ENCODE data around the gene COL27A1.

COL27A1 gene

GRCh38 chr9:114236391-114237138 lies 81.2 kb downstream of the COL27A1 start:
- TF ChIP-seq ZC3H10 (CRISPR knock-in tag; IDR thresholded peaks at IDR 0.05) (no peak), ZFP30 (CRISPR knock-in tag; IDR thresholded peaks at IDR 0.05) (no peak), GLIS3 (CRISPR knock-in tag; IDR thresholded peaks at IDR 0.05) (no peak), ZFP3 (CRISPR knock-in tag; IDR thresholded peaks at IDR 0.05) (no peak), TCF4 (CRISPR knock-in tag; IDR thresholded peaks at IDR 0.05; ENCODE audit: borderline replicate concordance) (no peak), ISL1 (CRISPR knock-in tag; IDR thresholded peaks at IDR 0.05) (no peak), CSRNP3 (CRISPR knock-in tag; IDR thresholded peaks at IDR 0.05) (no peak), CREB5 (CRISPR knock-in tag; IDR thresholded peaks at IDR 0.05; ENCODE audit: low read depth) (no peak), BACH2 (CRISPR knock-in tag; IDR thresholded peaks at IDR 0.05; ENCODE audit: borderline replicate concordance) (no peak), ESRRG (CRISPR knock-in tag; IDR thresholded peaks at IDR 0.05) (no peak), POU6F1 (CRISPR knock-in tag; IDR thresholded peaks at IDR 0.05; ENCODE audit: borderline replicate concordance, low read depth) (no peak), ZNF70 (CRISPR knock-in tag; IDR thresholded peaks at IDR 0.05) (no peak), ZNF8 (CRISPR knock-in tag; IDR thresholded peaks at IDR 0.05) (no peak), PPARA (CRISPR knock-in tag; IDR thresholded peaks at IDR 0.05; ENCODE audit: borderline replicate concordance) (no peak), OSR1 (CRISPR knock-in tag; IDR thresholded peaks at IDR 0.05) (no peak), TSHZ2 (CRISPR knock-in tag; IDR thresholded peaks at IDR 0.05) (no peak), PATZ1 (CRISPR knock-in tag; IDR thresholded peaks at IDR 0.05; ENCODE audit: borderline replicate concordance) (no peak), ARNTL (CRISPR knock-in tag; IDR thresholded peaks at IDR 0.05; ENCODE audit: borderline replicate concordance, low read depth) (no peak), RARB (CRISPR knock-in tag; IDR thresholded peaks at IDR 0.05) (no peak)
- no peak for ATAC-seq

GRCh38 chr9:114237247-114237646 lies 81.9 kb downstream of the COL27A1 start:
- ATAC-seq = no peak
- no peak for TF ChIP-seq CSRNP3 (CRISPR knock-in tag; IDR thresholded peaks at IDR 0.05)
- no peak for TF ChIP-seq TOX (CRISPR knock-in tag; IDR thresholded peaks at IDR 0.05; ENCODE audit: borderline replicate concordance)
- TF ChIP-seq ZFP30 (CRISPR knock-in tag; IDR thresholded peaks at IDR 0.05) = no peak
- no peak for TF ChIP-seq TSHZ2 (CRISPR knock-in tag; IDR thresholded peaks at IDR 0.05)
- no peak for TF ChIP-seq TCF4 (CRISPR knock-in tag; IDR thresholded peaks at IDR 0.05; ENCODE audit: borderline replicate concordance)
- no peak for TF ChIP-seq POU6F1 (CRISPR knock-in tag; IDR thresholded peaks at IDR 0.05; ENCODE audit: borderline replicate concordance, low read depth)
- no peak for TF ChIP-seq ZNF8 (CRISPR knock-in tag; IDR thresholded peaks at IDR 0.05)
- TF ChIP-seq ZNF565 (CRISPR knock-in tag; conservative IDR thresholded peaks at IDR 0.05; ENCODE audit: low read depth) = no peak
- no peak for TF ChIP-seq PPARA (CRISPR knock-in tag; IDR thresholded peaks at IDR 0.05; ENCODE audit: borderline replicate concordance)
- TF ChIP-seq ESRRG (CRISPR knock-in tag; IDR thresholded peaks at IDR 0.05) = no peak
- TF ChIP-seq ZC3H10 (CRISPR knock-in tag; IDR thresholded peaks at IDR 0.05) = no peak
- no peak for TF ChIP-seq SNAI2 (CRISPR knock-in tag; IDR thresholded peaks at IDR 0.05)
